Effector CD4-positive, alpha-beta T cell (primary cell): ENCODE results near the gene GLYATL3. TPM values are rescaled to one million over a fixed set of nuclear protein-coding genes. Genes with fewer than 3 reads are reported as not detected.
A peak's percentile ranks its signal among the peaks of the same experiment; 100 is the strongest.
"Not testable (repeated sequence)": the region's sequence is repeated elsewhere in the genome, so short reads cannot be mapped to it uniquely, and the experiment has no call there.

Experiments
- DNase-seq: peaks from one replicate; pipeline ENCODE4 v3.0.0-alpha.2; 2020
- total RNA-seq: gene quantifications from one replicate; lab custom pipeline; 2026; lab: John Stamatoyannopoulos, UW

GLYATL3 gene
- not detected for total RNA-seq

DNA sequence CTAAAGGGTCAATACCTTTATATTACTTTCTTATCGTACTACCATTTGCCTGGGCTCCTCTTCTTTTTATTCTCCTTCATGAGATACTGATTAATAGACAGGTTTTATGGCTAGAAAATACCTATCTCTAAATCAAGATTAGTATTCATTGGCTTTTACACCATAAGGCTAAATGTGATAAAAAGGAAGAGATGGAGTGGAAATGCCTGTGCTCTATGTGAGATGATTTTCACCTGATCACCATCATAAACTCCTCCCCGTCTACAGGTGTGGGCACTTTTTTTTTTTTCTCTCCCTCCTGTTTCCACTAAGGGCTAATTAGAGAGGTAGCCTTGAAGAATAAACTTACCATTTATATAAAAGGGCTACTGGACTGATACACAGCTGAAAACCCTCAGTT is at the start of gene GLYATL3:
GLYATL3 (plus strand) TSS at position 301 of the 400 bp plus-strand sequence. CDS start 12,068 bp downstream, outside the sequence.
- no peak for DNase-seq

DNA sequence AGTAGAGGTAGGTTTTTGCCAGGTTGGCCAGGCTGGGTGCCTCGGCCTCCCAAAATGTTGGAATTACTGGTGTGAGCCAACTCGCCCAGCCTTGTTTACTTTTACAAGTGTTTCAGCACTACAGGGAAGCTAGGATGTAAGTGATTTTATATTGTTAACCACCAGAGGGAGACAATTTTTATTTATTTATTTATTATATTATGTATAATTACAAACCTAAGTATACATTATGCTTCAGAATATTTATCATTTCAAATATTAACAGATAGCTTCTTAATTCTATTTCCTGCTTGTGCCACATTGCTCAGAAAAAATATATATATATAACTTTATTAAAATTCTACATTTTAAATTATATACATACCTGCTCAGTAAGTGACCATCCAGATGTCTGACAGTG is 46.5 kb upstream of the GLYATL3 start:
- no peak for DNase-seq

DNA sequence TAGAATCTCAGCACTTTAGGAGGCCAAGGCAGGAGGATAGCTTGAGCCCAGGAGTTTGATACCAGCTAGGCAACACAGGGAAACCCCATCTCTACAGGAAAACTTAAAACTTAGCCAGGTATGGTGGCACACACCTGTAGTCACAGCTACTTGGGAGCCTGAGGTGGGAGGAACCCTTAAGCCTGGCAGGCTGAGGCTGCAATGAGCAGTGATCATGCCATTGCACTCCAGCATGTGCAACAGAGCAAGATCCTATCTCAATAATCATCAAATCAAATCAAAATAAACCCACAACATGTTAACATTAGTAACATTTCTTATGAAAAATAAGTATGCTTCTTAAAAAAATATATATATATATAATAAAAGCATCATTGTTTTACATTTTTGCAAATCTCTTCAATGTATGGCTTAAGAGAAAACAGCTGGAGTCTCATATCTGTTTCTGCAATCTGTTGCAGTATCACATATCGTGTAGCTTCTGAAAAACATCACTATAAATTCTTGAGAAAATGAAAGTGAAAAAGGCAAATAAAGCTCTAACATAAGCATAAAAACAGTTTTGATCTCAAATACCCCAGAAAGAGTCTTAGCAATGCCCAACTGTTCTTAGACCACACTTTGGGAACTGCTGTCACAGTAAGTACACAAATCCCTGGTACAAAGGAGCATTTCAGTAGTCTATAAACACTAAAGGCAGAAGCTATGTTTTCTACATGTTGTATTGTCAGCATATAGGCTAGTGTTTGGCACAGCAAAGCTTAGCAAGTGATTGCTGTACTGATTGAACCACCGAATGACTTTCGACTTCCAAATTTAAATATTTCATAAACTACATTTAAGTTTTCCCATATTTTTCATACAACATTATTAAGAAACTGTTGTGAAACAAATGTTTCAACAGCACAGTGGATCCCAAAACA is 44.7 kb upstream of the GLYATL3 start:
- no peak for DNase-seq

DNA sequence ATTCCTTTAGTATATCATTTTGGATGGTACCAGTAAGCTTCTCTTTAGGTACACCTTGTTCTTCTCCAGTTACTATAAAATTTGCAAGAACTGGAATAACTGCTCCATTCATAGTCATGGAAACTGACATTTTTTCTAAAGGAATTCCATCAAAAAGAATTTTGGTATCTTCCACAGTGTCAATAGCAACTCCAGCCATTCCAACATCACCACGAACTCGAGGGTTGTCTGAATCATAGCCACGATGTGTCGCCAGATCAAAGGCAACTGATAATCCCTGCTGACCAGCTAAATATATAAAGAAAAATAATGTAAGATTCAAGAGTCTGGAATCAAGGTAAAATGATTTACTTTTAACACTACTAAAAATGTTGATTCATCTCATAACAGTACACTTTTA is 42.0 kb upstream of the GLYATL3 start:
- no peak for DNase-seq

DNA sequence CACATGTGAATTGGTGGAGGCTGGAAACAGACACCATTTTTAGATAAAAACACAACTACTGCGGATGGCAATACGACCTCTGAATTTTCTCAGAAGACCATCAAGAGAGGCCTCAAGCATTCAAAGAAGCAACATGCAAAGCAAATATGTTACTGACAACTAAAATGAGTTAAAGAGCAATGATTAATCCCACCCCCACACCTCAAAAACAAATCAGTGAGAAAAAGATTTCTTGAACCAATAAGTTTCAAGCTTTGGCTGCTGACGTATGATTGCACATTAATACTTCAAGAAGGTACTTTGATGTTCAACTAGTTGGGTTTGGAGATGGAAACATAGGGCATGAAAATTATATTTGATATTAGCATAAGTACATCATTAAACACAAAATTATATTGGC is 37.7 kb upstream of the GLYATL3 start:
- DNase-seq = no peak

DNA sequence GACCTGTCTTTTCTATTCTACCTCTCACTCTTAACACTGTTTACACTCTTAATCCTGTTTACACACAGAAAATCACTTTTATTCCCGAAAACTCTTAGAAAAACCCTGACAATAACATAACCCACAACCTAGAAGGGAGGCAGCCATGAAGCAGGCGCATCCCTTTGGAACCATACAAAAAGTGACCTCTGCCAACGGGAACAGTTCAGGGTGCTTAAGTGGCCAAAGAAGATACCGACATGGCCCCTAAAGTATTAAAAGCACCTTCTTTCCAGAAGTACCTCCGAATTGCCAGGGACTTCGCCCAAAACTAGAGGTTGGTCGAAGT is 37.2 kb upstream of the GLYATL3 start:
- no peak for DNase-seq

DNA sequence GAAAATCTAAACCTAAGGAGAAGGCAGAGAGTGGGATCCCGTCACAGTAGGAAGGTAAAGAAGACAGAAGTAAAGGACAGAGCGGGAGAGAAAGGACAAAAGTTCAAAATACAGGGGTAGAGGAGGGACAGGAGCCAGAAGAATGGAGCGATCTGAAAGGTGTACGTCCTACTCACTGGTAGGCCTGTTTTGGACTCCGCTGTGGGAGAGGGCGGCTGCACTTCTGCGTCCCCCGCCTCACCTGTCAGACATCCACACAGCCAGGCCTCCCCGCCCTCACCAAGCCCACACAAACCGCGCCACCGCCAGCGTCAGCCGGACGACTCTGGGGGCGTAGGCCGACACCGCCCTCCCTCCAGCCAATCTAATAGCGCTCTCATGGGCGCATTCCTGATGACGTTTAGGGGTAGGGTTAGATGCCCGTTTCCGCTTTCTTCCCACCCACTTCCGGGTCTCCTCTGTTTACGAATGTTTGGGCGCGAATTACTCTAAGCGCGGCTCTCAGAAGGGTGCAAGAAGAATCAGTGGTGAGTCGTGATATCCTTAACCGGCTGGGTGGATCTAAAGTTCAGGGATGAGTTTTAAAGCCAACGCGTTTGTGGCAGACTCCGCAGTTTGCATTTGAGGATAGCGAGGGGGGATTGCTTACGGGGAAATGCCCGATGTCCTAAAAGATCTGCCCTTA is 36.7 kb upstream of the GLYATL3 start, which contains the start of the genes CENPQ and MMUT:
CENPQ (plus strand) TSS at position 444 of the 685 bp plus-strand sequence. CDS start 6,807 bp downstream, outside the sequence.
MMUT (minus strand) TSS at position 327 of the 685 bp plus-strand sequence. CDS start 3,787 bp downstream, outside the sequence.
- DNase-seq = peak; percentile 87

DNA sequence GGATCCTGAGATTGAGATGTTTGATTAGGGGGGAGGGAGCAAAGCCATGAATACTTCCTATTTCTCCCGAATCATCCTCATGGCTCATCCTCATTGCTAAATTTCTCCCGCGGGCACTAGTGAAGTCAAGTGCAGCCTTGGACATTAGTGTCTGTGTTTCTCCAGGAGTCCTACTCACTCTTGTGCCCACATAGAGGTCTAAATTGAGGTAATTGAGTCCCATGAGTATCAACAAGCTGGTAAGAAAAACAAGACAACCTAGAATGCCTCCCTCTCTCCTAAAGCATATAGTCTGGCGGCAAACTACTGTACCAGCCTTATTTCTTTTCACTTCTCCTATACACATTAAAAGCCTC is 36.1 kb upstream of the GLYATL3 start:
- DNase-seq = no peak

DNA sequence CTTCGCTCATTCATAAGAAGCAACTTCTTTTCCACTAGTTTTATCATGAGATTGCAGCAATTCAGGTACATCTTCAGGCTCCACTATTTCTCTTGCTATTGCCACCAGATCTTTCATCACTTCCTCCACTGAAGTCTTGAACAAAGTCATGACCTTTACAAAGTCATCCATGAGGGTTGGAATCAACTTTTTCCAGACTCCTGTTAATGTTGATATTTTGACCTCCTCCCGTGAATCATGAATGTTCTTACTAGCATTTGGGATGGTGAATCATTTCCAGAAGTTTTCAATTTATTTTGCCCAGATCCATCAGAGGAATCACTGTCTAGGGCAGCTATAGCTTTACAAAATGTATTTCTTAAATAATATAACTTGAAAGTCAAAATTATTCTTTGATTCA is 35.0 kb upstream of the GLYATL3 start:
- no peak for DNase-seq

DNA sequence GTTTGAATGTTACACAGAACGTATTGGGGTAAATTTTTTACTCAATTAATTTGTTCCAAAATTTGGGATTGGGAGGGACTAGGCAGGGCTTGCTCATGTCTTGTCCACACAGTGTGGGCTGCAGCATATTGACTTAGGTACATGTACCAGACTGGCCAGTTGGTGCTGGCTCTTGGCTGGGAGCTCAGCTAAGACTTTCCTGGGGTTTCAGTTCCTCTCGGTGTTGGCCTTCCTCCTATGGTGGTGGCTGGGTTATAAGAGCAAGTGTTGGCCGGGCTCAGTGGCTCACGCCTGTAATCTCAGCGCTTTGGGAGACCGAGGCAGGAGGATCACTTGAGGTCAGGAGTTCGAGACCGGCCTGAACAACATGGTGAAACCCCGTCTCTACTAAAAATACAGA is 31.7 kb upstream of the GLYATL3 start:
- no peak for DNase-seq

DNA sequence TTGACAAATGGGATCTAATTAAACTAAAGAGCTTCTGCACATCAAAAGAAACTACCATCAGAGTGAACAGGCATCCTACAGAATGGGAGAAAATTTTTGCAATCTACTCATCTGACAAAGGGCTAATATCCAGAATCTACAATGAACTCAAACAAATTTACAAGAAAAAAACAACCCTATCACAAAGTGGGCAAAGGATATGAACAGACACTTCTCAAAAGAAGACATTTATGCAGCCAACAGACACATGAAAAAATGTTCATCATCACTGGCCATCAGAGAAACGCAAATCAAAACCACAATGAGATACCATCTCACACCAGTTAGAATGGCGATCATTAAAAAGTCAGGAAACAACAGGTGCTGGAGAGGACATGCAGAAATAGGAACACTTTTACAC is 23.2 kb upstream of the GLYATL3 start:
- DNase-seq = not testable (repeated sequence)

DNA sequence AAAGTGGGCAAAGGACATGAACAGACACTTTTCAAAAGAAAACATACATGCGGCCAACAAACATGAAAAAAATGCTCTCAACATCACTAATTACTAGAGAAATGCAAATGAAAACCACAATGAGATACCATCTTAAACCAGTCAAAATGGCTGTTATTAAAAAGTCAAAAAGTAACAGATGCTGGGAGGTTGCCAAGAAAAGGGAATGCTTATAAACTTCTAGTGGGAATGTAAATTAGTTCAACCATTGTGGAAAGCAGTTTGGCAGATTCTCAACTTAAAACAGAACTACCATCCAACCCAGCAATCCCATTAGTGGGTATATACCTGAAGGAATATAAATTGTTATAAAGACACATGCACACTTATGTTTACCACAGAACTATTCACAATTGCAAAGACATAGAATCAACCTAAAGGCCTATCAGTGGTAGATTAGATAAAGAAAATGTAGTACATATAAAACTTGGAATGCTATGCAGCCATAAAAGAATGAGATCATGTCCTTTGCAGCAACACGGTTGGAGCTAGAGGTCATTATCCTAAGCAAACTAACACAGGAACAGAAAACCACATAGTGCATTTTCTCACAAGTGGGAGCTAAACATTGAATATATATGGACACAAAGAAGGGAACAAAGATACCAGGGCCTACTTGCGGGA is 20.3 kb upstream of the GLYATL3 start:
- no peak for DNase-seq

DNA sequence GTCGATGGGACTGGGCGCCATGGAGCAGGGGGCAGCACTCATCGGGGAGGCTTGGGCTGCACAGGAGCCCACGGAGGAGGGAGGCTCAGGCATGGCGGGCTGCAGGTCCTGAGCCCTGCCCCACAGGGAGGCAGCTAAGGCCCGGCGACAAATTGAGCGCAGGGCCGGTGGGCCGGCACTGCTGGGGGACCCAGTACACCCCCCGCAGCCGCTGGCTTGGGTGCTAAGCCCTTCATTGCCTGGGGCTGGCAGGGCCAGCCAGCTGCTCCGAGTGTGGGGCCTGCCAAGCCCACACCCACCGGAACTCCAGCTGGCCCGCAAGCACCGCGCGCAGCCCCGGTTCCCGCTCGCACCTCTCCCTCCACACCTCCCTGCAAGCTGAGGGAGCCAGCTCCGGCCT is 17.9 kb upstream of the GLYATL3 start:
- not testable (repeated sequence) for DNase-seq

DNA sequence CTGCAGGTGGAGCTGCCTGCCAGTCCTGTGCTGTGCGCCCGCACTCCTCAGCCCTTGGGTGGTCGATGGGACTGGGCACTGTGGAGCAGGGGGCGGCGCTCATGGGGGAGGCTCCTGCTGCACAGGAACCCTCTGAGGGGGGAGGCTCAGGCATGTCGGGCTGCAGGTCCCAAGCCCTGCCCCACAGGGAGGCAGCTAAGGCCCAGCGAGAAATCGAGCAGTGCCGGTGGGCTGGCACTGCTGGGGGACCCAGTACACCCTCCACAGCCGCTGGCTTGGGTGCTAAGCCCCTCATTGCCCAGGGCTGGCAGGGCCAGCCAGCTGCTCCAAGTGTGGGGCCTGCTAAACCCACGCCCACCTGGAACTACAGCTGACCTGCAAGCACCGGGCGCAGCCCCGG is 16.3 kb upstream of the GLYATL3 start:
- DNase-seq = not testable (repeated sequence)

DNA sequence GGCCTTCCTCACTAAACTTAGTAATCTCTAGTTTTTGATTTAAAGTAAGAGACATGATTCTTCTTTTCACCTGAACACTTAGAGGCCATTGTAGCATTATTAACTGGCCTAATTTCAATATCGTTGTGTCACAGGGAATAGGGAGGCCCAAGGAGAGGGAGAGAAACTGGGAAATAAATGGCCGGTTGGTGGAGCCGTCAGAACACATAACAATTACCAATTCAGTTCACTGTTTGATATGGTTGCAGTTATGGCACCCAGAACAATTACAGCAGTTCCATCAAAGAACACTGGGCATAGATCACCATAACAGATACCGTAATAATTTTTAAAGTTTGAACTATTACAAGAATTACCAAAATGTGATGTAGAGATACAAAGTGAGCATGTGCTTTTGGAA is 9.1 kb upstream of the GLYATL3 start:
- no peak for DNase-seq

DNA sequence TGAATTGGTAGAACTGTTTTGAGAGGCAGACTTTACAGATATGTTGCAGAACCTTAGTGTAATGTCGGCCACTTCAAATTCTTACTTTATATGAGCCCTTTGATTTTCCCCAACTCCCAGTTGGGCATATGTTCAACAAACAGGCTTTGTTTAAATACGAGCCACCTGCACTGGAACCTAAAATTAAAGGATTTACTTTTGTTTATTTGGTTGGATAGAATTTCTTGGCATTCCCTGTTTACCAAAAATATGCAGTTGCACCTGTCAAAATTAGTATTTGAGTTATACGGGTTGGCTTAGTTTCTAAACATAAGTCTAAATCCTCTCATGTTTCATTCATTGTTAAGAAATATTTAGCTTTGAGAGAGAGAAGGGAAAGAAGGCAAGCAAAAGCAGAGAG is 2.4 kb upstream of the GLYATL3 start:
- DNase-seq = no peak

DNA sequence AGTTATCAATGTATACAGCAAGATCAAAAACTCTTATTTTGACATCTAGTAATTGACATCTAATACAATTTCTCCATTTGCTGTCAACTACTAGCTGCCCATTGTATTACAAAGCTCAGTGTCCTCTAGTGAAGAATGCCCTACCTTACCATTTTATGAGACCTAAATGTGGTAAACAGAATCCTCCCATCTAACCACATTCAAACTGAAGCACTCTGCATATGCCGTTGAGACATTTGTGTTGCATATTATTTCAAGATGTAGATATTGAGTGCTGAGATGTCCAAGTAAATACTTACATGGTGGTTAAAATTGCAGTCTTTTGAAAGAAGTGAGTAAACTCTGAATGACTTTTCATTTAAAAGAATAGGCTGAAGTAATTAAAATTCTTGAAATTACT is 597 bp upstream of the GLYATL3 start:
- no peak for DNase-seq

DNA sequence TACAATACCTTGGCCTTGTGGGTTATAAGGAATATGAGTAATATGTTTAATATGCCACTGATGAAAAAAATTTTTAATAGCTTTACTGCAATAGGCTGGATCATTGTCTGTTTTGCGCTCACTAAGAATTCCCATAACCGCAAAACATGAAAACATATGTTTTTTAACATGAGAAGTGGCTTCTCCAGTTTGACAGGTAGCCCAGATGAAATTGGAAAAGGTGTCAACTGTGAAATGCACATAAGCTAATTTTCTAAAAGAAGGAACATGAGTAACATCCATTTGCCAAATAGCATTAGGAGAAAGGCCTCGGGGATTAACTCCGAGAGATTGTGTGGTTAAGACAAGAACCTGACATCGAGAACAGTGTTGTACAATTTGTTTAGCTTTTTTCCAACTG is 4.9 kb downstream of the GLYATL3 start:
- DNase-seq = no peak

DNA sequence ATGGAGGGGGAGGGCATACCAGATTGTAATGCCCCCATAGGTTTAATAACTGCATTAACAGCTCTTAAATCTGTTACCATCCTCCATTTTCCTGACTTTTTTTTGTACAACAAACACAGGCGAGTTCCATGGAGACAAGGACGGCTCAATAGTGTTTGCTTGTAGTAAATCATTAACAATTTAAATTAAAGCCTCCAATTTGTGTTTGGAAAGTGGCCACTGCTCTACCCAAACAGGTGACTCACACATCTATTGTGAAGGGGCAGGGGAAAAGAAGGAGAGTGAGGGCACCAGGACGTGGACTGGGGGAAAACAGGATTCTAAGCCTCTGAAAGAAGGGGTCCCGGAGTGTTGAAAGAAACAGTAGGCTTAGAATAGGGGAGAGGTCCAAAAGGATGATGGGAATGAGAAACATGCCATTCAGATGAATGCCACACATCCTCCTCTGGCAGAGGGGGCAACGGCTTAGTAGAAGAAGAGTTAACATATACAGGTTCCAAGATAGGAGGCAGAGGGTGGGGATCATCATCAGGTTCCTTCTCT is 6.9 kb downstream of the GLYATL3 start:
- no peak for DNase-seq

DNA sequence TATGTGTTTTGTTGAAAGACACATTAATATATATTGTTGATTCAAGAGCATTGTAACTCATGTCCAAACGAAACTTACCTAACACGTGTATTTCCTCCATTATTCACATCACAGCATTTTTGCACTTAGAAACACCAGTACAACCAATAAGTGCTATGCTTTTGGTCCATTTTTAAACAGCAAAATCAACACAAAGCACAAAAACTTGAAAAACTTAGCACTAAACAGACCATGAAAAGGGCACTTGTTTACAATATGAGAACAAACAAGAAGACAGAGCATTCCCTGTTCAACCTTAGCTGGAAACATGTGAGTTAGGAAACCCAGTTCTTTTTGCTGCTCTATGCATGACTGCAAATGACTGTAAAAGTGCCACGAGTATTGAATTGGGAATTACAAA is 9.6 kb downstream of the GLYATL3 start:
- DNase-seq = no peak

DNA sequence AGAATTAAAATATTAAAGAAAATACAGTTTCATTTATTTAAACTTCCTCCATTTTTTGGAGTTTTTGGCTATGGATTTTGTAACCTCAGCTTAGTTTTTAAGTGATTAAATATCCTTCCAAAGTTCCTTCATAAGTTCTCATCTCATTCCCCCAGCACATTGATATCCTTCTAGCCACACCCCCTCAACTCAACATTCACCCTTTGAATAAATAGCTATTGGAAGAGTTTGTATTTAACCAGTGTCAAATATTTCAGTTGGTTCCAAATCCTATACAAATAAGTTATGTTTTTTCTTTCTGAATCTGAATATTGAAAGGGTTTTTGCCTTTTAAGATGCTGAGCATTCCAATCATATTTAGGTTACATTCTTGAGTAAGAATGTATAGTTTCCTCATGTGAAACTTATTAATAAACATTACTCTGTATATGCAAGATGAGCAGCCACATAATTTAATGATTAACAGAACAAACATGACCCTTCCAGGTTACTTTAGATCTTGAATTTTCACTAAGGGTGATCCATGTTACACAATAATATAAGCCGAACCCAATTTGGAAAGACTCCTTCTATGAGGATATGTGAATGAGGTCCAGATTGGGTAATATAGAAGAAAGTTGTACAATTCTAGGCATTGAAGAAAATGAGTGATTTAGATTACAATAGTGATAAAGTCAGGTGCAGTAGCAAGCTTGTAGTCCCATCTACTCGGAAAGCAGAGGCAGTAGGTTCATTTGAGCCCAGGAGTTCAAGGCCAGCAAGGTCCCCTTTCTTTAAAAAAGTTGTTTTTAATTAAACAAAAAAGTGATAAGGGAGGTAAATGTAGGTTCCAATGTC is 13.6 kb downstream of the GLYATL3 start:
- no peak for DNase-seq
